H7 (cell line): ENCODE data around the gene CUEDC1. TPM values are rescaled to one million over a fixed set of nuclear protein-coding genes. Genes with fewer than 3 reads are reported as not detected.
A peak's percentile ranks its signal among the peaks of the same experiment; 100 is the strongest.
"Not testable (repeated sequence)": the region's sequence is repeated elsewhere in the genome, so short reads cannot be mapped to it uniquely, and the experiment has no call there.

Source experiments
- DNase-seq: peaks from one replicate; pipeline ENCODE4 v3.0.0; 2012
- H3K27me3 ChIP-seq: 2 replicates; pipeline ENCODE4 v1.6.0; 2011; ENCODE audit warnings: mild to moderate bottlenecking, low read length; ENCODE audit not compliant: control insufficient read depth, insufficient read depth
- H3K36me3 ChIP-seq: replicated peaks from 2 replicates; pipeline ENCODE4 v1.5.1; 2011; ENCODE audit warnings: low read length; ENCODE audit not compliant: control insufficient read depth, insufficient read depth
- H3K4me3 ChIP-seq: 2 replicates; pipeline ENCODE4 v1.5.1; 2011; ENCODE audit warnings: low read depth, mild to moderate bottlenecking, control low read depth, low read length, moderate library complexity; ENCODE audit not compliant: insufficient read depth
- total RNA-seq: library from RNA; depleted of rRNA; stranded (reverse); fragments of >200 nt; shearing (Covaris generic); gene quantifications from 2 replicates; pipeline ENCODE4 v1.2.3, GENCODE V29; 2014

Gene CUEDC1
- total RNA-seq, 1 experiment from 2014 or later, result 13.9 TPM

- DNase-seq, result no peak
- no peaks in the 10 kb centered on the region for H3K27me3 ChIP-seq
- no peak overlapping the region for H3K4me3 ChIP-seq
- no peaks in the 10 kb centered on the region for H3K36me3 ChIP-seq
These were observed 29.7 kb downstream of the CUEDC1 start for GRCh38 chr17:57925361-57925990.

DNA sequence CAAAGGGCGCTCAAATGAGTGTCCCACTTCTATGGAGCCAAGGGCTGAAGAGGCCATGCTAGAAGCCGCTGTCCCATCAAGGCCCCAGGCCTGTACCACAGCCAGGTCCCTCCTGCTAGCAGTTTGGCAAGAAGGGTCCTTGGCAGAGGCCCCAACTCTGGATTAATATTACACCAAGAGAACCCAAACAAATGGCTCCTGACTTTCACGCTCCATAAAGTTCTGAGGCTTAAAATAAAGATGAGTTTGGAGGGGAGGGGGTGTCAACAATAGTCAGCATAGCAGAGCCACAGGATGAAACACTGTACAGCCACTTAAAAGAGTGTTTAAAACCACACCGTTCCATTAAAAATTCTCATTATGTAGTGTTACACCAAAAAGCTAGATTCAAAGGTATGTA lies 30.5 kb downstream of the CUEDC1 start:
- Histone ChIP-seq H3K27me3 (no peaks in the 10 kb centered on the region), H3K36me3 (no peaks in the 10 kb centered on the region), H3K4me3 (no peak overlapping the region)
- DNase-seq, result no peak

DNA sequence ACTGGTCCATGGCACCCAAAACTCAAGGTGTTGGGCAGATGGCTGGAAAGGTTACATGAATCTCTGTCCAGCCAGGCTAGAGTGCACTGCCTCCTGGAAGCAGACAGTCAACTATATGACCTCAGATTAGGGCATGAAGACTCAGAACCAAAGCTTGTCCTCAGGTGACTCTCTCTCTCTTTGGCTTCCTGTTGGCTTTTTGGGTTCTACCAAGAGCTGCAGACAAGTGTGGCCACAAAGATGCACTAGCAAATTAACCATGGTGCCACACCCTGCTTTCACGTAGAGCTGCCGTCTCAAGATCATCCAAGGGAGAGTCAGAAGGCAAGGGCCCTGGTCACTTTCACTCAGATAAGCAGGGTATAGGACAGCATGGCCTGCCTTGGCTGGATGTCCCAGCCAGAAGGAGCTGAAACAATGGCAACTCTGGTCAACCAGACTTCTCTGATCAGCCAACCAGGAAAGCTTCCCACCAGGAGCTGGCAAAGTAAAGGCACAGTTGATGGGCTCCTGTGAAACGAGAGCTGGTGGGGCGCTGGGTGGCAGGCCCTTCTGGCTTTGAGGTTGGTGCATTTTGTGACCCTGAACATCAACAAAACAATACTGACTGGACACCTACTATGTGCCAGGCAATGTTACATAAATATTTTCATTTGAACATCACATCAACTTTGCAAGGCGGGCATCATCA lies 31.9 kb downstream of the CUEDC1 start:
- H3K27me3 ChIP-seq, result no peaks in the 10 kb centered on the region
- H3K4me3 ChIP-seq, result no peak overlapping the region
- H3K36me3 ChIP-seq, result no peaks in the 10 kb centered on the region
- DNase-seq, result no peak

- H3K27me3 ChIP-seq, H3K4me3 ChIP-seq, DNase-seq, H3K36me3 ChIP-seq: not testable (repeated sequence)
These were observed 32.5 kb downstream of the CUEDC1 start for GRCh38 chr17:57922745-57923144.

- Histone ChIP-seq H3K27me3 (no peaks in the 10 kb centered on the region), H3K4me3 (no peak overlapping the region), H3K36me3 (no peaks in the 10 kb centered on the region)
- DNase-seq, result no peak
These were observed 34.1 kb downstream of the CUEDC1 start for GRCh38 chr17:57920916-57921703.

DNA sequence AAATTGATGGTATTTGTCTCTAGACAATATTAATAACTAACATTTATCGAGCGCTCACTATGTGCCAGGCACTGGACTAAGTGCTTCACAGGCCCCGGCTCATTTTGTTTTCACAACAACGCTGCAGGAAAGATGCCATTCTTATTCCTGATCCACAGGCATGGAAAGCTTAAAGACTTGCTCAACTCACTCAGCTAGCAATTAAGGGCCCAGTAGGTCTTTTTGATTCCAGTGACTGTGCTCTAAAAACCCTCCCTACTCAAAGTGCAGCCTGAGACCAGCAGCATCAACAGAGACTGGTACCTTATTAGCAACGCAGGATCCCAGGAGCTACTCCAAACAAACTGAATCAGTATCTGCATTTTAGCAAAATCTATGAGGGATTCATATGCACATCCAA lies 35.3 kb downstream of the CUEDC1 start:
- Histone ChIP-seq H3K4me3 (no peak overlapping the region), H3K36me3 (no peaks in the 10 kb centered on the region), H3K27me3 (no peaks in the 10 kb centered on the region)
- no peak for DNase-seq

- DNase-seq, result no peak
- Histone ChIP-seq H3K27me3 (no peaks in the 10 kb centered on the region), H3K4me3 (no peak overlapping the region), H3K36me3 (no peaks in the 10 kb centered on the region)
These were observed 37.0 kb downstream of the CUEDC1 start for GRCh38 chr17:57918017-57918895.

DNA sequence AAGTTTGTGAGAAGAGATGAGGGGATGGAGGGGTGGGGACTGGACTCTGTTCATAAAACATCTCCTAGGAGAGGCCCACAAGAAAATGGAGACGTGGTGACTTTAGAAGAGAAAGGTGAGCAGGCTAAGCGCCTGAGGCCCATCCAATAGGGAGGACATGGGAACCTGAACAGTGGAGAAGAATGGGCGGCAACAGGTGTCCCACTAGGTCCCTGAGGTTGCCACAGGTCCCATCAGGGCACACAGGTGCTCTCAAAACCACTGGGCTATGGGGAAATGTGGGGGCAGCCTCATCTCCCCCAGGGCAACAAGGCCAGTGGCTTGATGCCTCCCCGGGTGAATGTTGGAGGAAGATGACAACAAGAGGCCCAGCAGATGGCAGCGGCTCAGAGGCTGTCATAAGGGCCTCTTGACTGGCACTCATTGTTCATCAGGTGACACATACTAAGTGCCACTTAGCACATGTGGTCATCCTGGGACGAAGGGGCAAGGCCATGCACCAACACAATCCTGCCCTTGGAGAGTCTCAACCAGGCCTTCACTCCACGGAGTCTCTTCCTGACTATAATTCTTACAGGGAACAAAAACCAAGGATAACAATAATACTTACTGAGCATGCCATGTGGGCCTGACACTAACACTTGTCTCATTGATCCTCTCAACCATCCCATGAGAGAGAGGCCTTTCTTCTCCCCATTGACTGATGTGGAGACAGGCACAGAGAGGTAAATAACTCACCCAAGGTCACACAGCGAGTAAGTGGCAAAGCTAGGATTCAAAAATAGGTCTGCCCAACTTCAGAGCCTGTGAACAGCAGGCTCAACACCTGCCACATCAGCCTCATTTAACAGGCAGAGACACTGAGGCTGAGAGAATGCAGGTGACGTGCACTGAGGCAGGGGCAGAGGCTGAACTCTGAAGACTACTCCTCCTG lies 38.0 kb downstream of the CUEDC1 start:
- Histone ChIP-seq H3K4me3 (no peak overlapping the region), H3K27me3 (no peaks in the 10 kb centered on the region), H3K36me3 (no peaks in the 10 kb centered on the region)
- no peak for DNase-seq

DNA sequence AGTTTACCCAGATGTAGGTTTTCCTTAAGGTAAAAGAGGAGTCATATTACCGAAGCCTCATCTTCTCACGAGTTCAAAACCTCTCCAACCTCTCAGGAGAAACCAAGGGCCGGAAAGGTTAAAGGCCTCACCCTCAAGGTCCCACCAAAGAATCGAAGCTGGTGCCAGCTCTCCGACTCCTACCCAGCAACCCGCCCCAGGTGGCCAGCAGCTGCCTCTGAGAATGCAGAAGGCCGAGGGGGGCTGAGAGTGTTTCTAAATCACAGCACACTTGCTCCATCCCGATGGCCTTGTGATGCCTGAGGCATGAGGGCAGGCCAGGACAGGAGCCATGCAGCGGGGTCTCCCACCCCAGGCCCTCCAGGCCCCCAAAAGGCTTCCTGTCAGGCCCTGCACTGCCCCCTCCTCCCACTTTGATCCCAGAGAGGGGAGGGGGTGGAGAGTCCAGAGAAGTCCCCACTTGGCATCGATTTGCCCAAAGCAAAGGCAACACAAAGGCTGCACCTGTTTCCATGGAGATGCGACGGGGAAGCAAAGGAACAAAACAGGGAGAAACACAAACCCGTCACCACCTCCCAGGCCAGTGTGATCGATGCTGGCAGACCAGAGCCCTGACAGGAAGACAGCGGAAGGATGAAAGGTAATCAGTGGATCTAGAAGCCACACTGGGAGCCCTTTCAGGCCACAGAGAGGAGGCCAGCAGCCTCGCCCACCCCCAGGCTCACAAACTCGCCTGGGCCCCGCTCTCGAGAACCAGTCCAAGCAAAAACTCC lies 39.0 kb downstream of the CUEDC1 start:
- Histone ChIP-seq H3K27me3 (no peaks in the 10 kb centered on the region), H3K4me3 (no peak overlapping the region)
- peak; percentile 87 for DNase-seq

GRCh38 chr17:57915544-57915943 lies 39.7 kb downstream of the CUEDC1 start:
- no peak for DNase-seq
- Histone ChIP-seq H3K4me3 (no peak overlapping the region), H3K36me3 (no peaks in the 10 kb centered on the region), H3K27me3 (no peaks in the 10 kb centered on the region)

More for the DNA sequence above, 39.0 kb downstream of the CUEDC1 start:
- no peaks in the 10 kb centered on the region for H3K36me3 ChIP-seq

GRCh38 chr17:57914273-57915142 lies 40.7 kb downstream of the CUEDC1 start:
- no peaks in the 10 kb centered on the region for H3K36me3 ChIP-seq
- DNase-seq, result no peak
- H3K4me3 ChIP-seq, result no peak overlapping the region
- no peaks in the 10 kb centered on the region for H3K27me3 ChIP-seq

DNA sequence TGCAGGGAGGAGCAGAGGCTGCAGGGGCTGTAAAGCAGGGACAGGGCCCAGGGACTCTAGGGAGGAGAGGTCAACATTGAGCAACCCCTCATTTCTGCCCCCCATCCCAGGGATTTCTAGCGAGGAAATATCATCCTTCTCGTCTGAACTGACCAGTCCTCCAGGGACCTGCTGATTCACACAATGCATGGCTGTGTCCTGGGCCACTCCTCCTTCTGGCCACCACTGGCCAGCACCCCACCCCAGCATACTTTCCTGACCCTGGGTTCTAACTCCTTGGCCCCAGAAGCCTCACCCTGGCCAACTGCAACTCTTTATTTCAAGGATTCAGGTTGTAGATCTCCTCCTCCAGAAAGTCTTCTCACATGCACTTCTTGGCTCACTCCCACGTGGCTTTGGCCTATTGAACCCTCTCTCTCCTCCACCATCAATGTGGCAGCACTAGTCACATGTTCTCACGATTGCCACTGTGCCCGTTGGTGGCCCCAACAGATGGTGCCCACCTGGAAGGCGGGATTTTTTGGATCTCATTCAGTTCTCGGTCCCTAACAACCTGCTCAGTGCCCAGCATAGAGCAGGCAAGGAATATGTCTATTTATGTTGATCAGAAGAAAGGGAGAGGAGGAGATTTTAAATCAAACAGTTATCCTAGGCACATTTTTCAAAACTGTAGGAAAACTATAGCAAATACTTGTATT lies 41.5 kb downstream of the CUEDC1 start:
- no peak for DNase-seq
- no peaks in the 10 kb centered on the region for H3K27me3 ChIP-seq
- no peak overlapping the region for H3K4me3 ChIP-seq
- no peaks in the 10 kb centered on the region for H3K36me3 ChIP-seq
